Measurements from ENCODE around the gene TMEM171.

DNA sequence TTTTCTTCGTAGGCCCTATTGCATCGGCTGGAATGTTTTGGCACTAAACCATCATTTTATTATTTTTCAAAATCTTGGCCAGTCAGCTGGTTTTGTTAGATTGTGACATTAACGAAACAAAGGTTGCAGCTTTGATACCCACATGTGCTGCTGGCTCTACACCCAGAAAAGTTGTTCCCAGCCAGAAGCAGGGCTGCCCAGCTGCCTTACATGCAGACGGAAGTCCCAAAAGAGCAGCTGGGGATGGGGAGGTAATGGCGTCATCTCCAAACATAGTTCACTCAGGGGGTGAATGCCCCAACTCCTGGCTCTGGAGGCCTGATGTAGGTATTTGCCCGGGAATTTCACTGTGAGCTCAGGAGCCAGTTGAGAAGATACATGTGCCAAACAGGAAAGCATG, 23.3 kb downstream of the TMEM171 start:
- TF ChIP-seq, protein P1, sequence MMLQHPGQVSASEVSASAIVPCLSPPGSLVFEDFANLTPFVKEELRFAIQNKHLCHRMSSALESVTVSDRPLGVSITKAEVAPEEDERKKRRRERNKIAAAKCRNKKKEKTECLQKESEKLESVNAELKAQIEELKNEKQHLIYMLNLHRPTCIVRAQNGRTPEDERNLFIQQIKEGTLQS (IDR thresholded peaks at IDR 0.05), result no peak
- TF ChIP-seq JUND (IDR thresholded peaks at IDR 0.05), result no peak
- TF ChIP-seq, protein P2, sequence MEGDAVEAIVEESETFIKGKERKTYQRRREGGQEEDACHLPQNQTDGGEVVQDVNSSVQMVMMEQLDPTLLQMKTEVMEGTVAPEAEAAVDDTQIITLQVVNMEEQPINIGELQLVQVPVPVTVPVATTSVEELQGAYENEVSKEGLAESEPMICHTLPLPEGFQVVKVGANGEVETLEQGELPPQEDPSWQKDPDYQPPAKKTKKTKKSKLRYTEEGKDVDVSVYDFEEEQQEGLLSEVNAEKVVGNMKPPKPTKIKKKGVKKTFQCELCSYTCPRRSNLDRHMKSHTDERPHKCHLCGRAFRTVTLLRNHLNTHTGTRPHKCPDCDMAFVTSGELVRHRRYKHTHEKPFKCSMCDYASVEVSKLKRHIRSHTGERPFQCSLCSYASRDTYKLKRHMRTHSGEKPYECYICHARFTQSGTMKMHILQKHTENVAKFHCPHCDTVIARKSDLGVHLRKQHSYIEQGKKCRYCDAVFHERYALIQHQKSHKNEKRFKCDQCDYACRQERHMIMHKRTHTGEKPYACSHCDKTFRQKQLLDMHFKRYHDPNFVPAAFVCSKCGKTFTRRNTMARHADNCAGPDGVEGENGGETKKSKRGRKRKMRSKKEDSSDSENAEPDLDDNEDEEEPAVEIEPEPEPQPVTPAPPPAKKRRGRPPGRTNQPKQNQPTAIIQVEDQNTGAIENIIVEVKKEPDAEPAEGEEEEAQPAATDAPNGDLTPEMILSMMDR (IDR thresholded peaks at IDR 0.05; ENCODE audit: low read depth, low read length, missing input control), result no peak
- no peak for TF ChIP-seq FOXA1 (IDR thresholded peaks at IDR 0.05)

Measured in liver (tissue), 3 donors.